GM23248 (cell line): Measurements from ENCODE around the gene RETREG1.

Experiments
- EZH2 ChIP-seq: fragments of 200-600 bp; sonication (generic); IDR thresholded peaks from 2 replicates; pipeline ENCODE4 v1.6.1; 2018; ENCODE audit warnings: antibody characterized with exemption, mild to moderate bottlenecking; ENCODE audit not compliant: insufficient read depth, poor library complexity, severe bottlenecking
- EZH2phosphoT487 ChIP-seq: fragments of 200-600 bp; sonication (generic); IDR thresholded peaks from 2 replicates; pipeline ENCODE4 v1.6.1; 2018; ENCODE audit warnings: antibody characterized with exemption, moderate library complexity, mild to moderate bottlenecking, low read depth; ENCODE audit not compliant: insufficient read depth

- TF ChIP-seq EZH2: no peak
- TF ChIP-seq EZH2phosphoT487: no peak
Observed at GRCh38 chr5:16465544-16466432, 151.0 kb downstream of the RETREG1 start, which contains the start of gene ZNF622.
